H9 (cell line): ENCODE measurements around the gene LRRC36. TPM values are rescaled to one million over a fixed set of nuclear protein-coding genes. Genes with fewer than 3 reads are reported as not detected.
A peak's percentile ranks its signal among the peaks of the same experiment; 100 is the strongest.

Source experiments
- DNase-seq: peaks from one replicate; pipeline ENCODE4 v3.0.0-alpha.2; 2017
- H2AFZ ChIP-seq: one replicate; pipeline ENCODE4 v1.6.1; 2013; ENCODE audit warnings: mild to moderate bottlenecking, low read length, control low read depth, moderate library complexity
- H2AK5ac ChIP-seq: 2 replicates; pipeline ENCODE4 v1.6.1; 2013; ENCODE audit warnings: low read length, control low read depth, mixed read lengths; ENCODE audit not compliant: insufficient read length
- H2BK120ac ChIP-seq: one replicate; pipeline ENCODE4 v1.6.1; 2013; ENCODE audit warnings: low read depth, mild to moderate bottlenecking, low read length, control low read depth, inconsistent platforms; ENCODE audit not compliant: poor library complexity, severe bottlenecking
- H2BK12ac ChIP-seq: 2 replicates; pipeline ENCODE4 v1.6.1; 2013; ENCODE audit warnings: low read length, control low read depth, mixed read lengths, low read depth; ENCODE audit not compliant: insufficient read length
- H2BK15ac ChIP-seq: 2 replicates; pipeline ENCODE4 v1.6.1; 2013; ENCODE audit warnings: low read depth, low read length, control low read depth
- H2BK20ac ChIP-seq: one replicate; pipeline ENCODE4 v1.6.1; 2013; ENCODE audit warnings: low read depth, mild to moderate bottlenecking, low read length, control low read depth, inconsistent platforms; ENCODE audit not compliant: poor library complexity, severe bottlenecking
- H2BK5ac ChIP-seq: 2 replicates; pipeline ENCODE4 v1.6.1; 2013; ENCODE audit warnings: low read length, control low read depth, mixed read lengths; ENCODE audit not compliant: insufficient read length
- H3K14ac ChIP-seq: 2 replicates; pipeline ENCODE4 v1.6.1; 2013; ENCODE audit warnings: low read length, control low read depth; ENCODE audit not compliant: insufficient read depth
- H3K18ac ChIP-seq: 2 replicates; pipeline ENCODE4 v1.6.1; 2013; ENCODE audit warnings: low read depth, mild to moderate bottlenecking, mixed read lengths, low read length, control low read depth; ENCODE audit not compliant: insufficient read length
- H3K23ac ChIP-seq: 2 replicates; pipeline ENCODE4 v1.6.1; 2013; ENCODE audit warnings: low read length, control low read depth, mixed read lengths, low read depth; ENCODE audit not compliant: insufficient read length
- H3K23me2 ChIP-seq: 2 replicates; pipeline ENCODE4 v1.6.1; 2013; ENCODE audit warnings: low read depth, mild to moderate bottlenecking, mixed read lengths, low read length, control low read depth; ENCODE audit not compliant: insufficient read length, poor library complexity, severe bottlenecking
- H3K27ac ChIP-seq: 2 replicates; pipeline ENCODE4 v1.5.1; 2013; ENCODE audit warnings: low read length, control low read depth, mixed read lengths, low read depth; ENCODE audit not compliant: insufficient read length
- H3K27me3 ChIP-seq: 2 replicates; pipeline ENCODE4 v1.6.1; 2013; ENCODE audit warnings: low read length, control low read depth, inconsistent platforms; ENCODE audit not compliant: insufficient read depth
- H3K4ac ChIP-seq: 2 replicates; pipeline ENCODE4 v1.6.1; 2013; ENCODE audit warnings: low read depth, mild to moderate bottlenecking, control low read depth, inconsistent platforms, low read length, moderate library complexity
- H3K4me1 ChIP-seq: 2 replicates; pipeline ENCODE4 v1.6.1; 2013; ENCODE audit warnings: low read length, control low read depth, inconsistent platforms; ENCODE audit not compliant: insufficient read depth
- H3K4me2 ChIP-seq: 2 replicates; pipeline ENCODE4 v1.6.1; 2013; ENCODE audit warnings: low read length, control low read depth, mixed read lengths; ENCODE audit not compliant: insufficient read length, insufficient read depth
- H3K56ac ChIP-seq: 2 replicates; pipeline ENCODE4 v1.6.1; 2013; ENCODE audit warnings: low read depth, mild to moderate bottlenecking, mixed read lengths, low read length, control low read depth; ENCODE audit not compliant: insufficient read length
- H3K79me1 ChIP-seq: 2 replicates; pipeline ENCODE4 v1.6.1; 2013; ENCODE audit warnings: low read depth, mild to moderate bottlenecking, moderate library complexity, low read length, control low read depth, inconsistent platforms; ENCODE audit not compliant: insufficient read depth, poor library complexity, severe bottlenecking
- H3K79me2 ChIP-seq: 2 replicates; pipeline ENCODE4 v1.6.1; 2013; ENCODE audit warnings: low read length, control low read depth, inconsistent platforms; ENCODE audit not compliant: insufficient read depth
- H3K9ac ChIP-seq: 2 replicates; pipeline ENCODE4 v1.6.1; 2013; ENCODE audit warnings: low read length, control low read depth, mixed read lengths; ENCODE audit not compliant: insufficient read length; ENCODE audit errors: extremely low read depth
- H3K9me3 ChIP-seq: one replicate; pipeline ENCODE4 v1.6.1; 2013; ENCODE audit warnings: low read depth, low read length, inconsistent platforms; ENCODE audit not compliant: control insufficient read depth
- H3T11ph ChIP-seq: one replicate; pipeline ENCODE4 v1.6.1; 2013; ENCODE audit warnings: mild to moderate bottlenecking, low read length, control low read depth, inconsistent platforms
- H4K20me1 ChIP-seq: one replicate; pipeline ENCODE4 v1.6.1; 2013; ENCODE audit not compliant: control insufficient read depth, insufficient read length, insufficient read depth
- H4K5ac ChIP-seq: 2 replicates; pipeline ENCODE4 v1.6.1; 2013; ENCODE audit warnings: low read depth, mild to moderate bottlenecking, mixed read lengths, low read length, control low read depth; ENCODE audit not compliant: insufficient read length
- H4K8ac ChIP-seq: replicated peaks from 2 replicates; pipeline ENCODE4 v1.6.1; 2013; ENCODE audit warnings: low read length, control low read depth, mixed read lengths, low read depth; ENCODE audit not compliant: insufficient read length
- H4K91ac ChIP-seq: 2 replicates; pipeline ENCODE4 v1.6.1; 2013; ENCODE audit warnings: low read depth, mild to moderate bottlenecking, moderate library complexity, mixed read lengths, low read length, control low read depth; ENCODE audit not compliant: insufficient read length
- H3K27ac Mint-ChIP-seq, 3 experiments: 2 replicates in 2 of 3; 3 replicates in 1 of 3; pipeline ENCODE4 v1.8.0; 2020 to 2021; ENCODE audit warnings: mixed read lengths in 3 of 3, mild to moderate bottlenecking in 1 of 3, moderate library complexity in 1 of 3
- H3K27me3 Mint-ChIP-seq: 2 replicates; pipeline ENCODE4 v1.8.0; 2021; ENCODE audit warnings: low read depth, mild to moderate bottlenecking, moderate library complexity, mixed read lengths
- H3K36me3 Mint-ChIP-seq, 3 experiments: 2 replicates in 2 of 3; 3 replicates in 1 of 3; pipeline ENCODE4 v1.8.0; 2020 to 2021; ENCODE audit warnings: low read depth in 3 of 3, mixed read lengths in 3 of 3; ENCODE audit not compliant: insufficient read depth in 1 of 3
- H3K4me1 Mint-ChIP-seq, 2 experiments: 2 replicates each; pipeline ENCODE4 v1.8.0; 2020; ENCODE audit warnings: mixed read lengths in 2 of 2
- H3K4me3 Mint-ChIP-seq, 2 experiments: 2 replicates in 1 of 2; 3 replicates in 1 of 2; pipeline ENCODE4 v1.8.0; 2020 to 2021; ENCODE audit warnings: mild to moderate bottlenecking in 2 of 2, mixed read lengths in 2 of 2, moderate library complexity in 1 of 2
- H3K9me3 Mint-ChIP-seq, 2 experiments: 2 replicates in 1 of 2; 3 replicates in 1 of 2; pipeline ENCODE4 v1.8.0; 2020; ENCODE audit warnings: mild to moderate bottlenecking in 2 of 2, mixed read lengths in 2 of 2, moderate library complexity in 1 of 2
- WGBS: extraction: QIAGEN DNeasy Blood & Tissue Kit; methylation state at CpG from one replicate; pipeline ENCODE4 v1.1.7; 2013; ENCODE audit warnings: missing lambda C conversion rate, low lambda C conversion rate, mixed read lengths; ENCODE audit not compliant: insufficient read length; ENCODE audit errors: extremely low coverage; 5-methylcytosine and 5-hydroxymethylcytosine counted together
- total RNA-seq: library from RNA; stranded (reverse); gene quantifications from 2 replicates; pipeline ENCODE4 v1.2.1, GENCODE V29; 2021
- TF ChIP-seq, protein P1 (sequence below): fragments of 200-600 bp; sonication (generic); conservative IDR thresholded peaks from 3 replicates; pipeline ENCODE4 v1.8.0; 2021; ENCODE audit warnings: antibody characterized with exemption, mild to moderate bottlenecking

LRRC36 gene
- total RNA-seq, 1 experiment from 2014 or later, result not detected

DNA sequence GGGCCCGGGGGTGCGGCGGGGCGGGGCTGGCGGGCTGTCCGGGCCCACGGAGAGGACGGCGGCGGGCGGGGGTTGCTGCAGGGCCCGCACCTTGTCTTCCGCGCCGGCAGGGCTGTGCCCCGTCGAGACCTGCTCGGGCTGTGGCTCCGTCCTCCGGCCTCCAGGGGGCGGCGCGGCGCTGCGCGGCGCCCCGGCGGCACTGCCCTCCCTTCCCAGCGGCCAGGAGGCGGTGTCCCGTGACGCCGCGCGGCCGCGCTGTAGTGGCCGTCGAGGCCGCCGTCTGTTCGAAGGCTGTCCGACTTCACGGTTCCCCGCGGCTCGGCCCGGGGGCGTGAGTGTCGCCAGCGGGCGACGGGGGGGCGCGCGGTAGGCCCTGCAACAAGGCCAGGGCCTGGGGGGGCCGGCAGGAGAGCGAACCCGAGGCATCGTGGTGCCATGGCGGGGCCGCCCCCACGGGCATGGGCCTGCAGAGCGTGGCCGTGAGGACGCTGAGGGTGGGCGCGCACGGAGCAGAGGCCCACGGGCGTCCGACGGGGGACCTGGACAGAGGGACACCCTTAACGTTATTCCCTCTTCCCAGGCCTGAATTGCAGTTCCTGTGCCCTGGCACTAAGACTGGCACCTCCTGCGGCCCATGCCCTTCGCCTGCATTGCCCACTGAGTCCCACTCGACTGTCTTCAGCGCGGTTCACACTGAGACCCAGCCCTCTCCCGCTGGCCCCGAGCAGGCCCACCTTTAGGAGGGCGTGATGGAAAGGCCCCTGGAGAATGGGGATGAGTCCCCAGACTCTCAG, 47.1 kb upstream of the LRRC36 start, which contains the start of gene PLEKHG4:
PLEKHG4 (plus strand) TSS at position 237 of the 794 bp plus-strand sequence; CDS start at position 750, 513 bp downstream.
- peaks cover 16% of the 10 kb centered on the region for H3K27me3 Mint-ChIP-seq
- Histone ChIP-seq H3K9me3 (no peaks in the 10 kb centered on the region), H3K18ac (no peak within 1 kb of the TSS), H3K79me1 (no peaks in the 10 kb centered on the region), H4K20me1 (no peaks in the 10 kb centered on the region), H3K23me2 (peaks cover 6% of the 10 kb centered on the region), H2BK5ac (no peak within 1 kb of the TSS), H3K4me1 (no peaks in the 10 kb centered on the region), H2AFZ (no peak within 1 kb of the TSS), H3T11ph (no peak within 1 kb of the TSS), H2AK5ac (no peak within 1 kb of the TSS), H4K8ac (no peak within 1 kb of the TSS), H2BK15ac (no peak within 1 kb of the TSS), H3K9ac (no peak within 1 kb of the TSS), H3K27ac (no peak within 1 kb of the TSS), H3K14ac (no peak within 1 kb of the TSS; the same call in 1 of the 2 replicates), H4K91ac (no peak within 1 kb of the TSS), H2BK12ac (no peak within 1 kb of the TSS), H3K23ac (no peak within 1 kb of the TSS), H2BK120ac (no peak within 1 kb of the TSS), H3K27me3 (no peaks in the 10 kb centered on the region), H3K56ac (no peak within 1 kb of the TSS), H2BK20ac (no peak within 1 kb of the TSS), H3K79me2 (no peaks in the 10 kb centered on the region), H3K4me2 (peak within 1 kb of the TSS; percentile 41), H3K4ac (no peak within 1 kb of the TSS), H4K5ac (no peak within 1 kb of the TSS)
- TF ChIP-seq, protein P1, sequence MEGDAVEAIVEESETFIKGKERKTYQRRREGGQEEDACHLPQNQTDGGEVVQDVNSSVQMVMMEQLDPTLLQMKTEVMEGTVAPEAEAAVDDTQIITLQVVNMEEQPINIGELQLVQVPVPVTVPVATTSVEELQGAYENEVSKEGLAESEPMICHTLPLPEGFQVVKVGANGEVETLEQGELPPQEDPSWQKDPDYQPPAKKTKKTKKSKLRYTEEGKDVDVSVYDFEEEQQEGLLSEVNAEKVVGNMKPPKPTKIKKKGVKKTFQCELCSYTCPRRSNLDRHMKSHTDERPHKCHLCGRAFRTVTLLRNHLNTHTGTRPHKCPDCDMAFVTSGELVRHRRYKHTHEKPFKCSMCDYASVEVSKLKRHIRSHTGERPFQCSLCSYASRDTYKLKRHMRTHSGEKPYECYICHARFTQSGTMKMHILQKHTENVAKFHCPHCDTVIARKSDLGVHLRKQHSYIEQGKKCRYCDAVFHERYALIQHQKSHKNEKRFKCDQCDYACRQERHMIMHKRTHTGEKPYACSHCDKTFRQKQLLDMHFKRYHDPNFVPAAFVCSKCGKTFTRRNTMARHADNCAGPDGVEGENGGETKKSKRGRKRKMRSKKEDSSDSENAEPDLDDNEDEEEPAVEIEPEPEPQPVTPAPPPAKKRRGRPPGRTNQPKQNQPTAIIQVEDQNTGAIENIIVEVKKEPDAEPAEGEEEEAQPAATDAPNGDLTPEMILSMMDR, result peak; percentile 71
- no peak within 1 kb of the TSS for H3K27ac Mint-ChIP-seq
- peaks cover 0 to 14% (median 4%) of the 10 kb centered on the region in 3 experiments; a peak in 3 of 7 replicates for H3K36me3 Mint-ChIP-seq
- peak; percentile 83 for DNase-seq
- H3K4me1 Mint-ChIP-seq, result peaks cover 3% of the 10 kb centered on the region in 2 experiments; a peak in 3 of 4 replicates
- H3K9me3 Mint-ChIP-seq, result no peaks in the 10 kb centered on the region
- WGBS, result no CpG with 5 or more reads among the region's 83 CpGs
- peak within 1 kb of the TSS; percentile 70 to 81 for H3K4me3 Mint-ChIP-seq
